Measurements from ENCODE around the gene TXNDC15.
A peak's percentile ranks its signal among the peaks of the same experiment; 100 is the strongest.
"Not testable (repeated sequence)": the region's sequence is repeated elsewhere in the genome, so short reads cannot be mapped to it uniquely, and the experiment has no call there.

Gene TXNDC15

GRCh38 chr5:134840811-134841210 lies 33.4 kb upstream of the TXNDC15 start:
- no peak for TF ChIP-seq CTCF (conservative IDR thresholded peaks at IDR 0.05; ENCODE audit: low read depth)
- no peak overlapping the region for H3K27ac ChIP-seq
- CTCF ChIA-PET, result interaction anchor here (0.6 kb wide), 1 partner anchor 18 kb away, joined by 4 read pairs; no protein-coding TSS in a partner anchor
- POLR2A ChIA-PET (ENCODE audit: low non-redundant PET), result interaction anchor here (0.6 kb wide), 1 partner anchor 32 kb away, joined by 4 read pairs; no protein-coding TSS in a partner anchor
- DNase-seq (ENCODE audit: low spot score), result no peak

GRCh38 chr5:134844252-134844651 lies 29.9 kb upstream of the TXNDC15 start:
- POLR2A ChIA-PET (ENCODE audit: low non-redundant PET), result interaction anchor here (0.8 kb wide), 1 partner anchor 61 kb away, joined by 4 read pairs; the partner anchor contains the start of gene PCBD2
- CTCF ChIA-PET, result interaction anchor here (0.5 kb wide), 1 partner anchor 59 kb away, joined by 3 read pairs; no protein-coding TSS in a partner anchor
- DNase-seq (ENCODE audit: low spot score), result no peak
- H3K27ac ChIP-seq, result peak overlapping the region; percentile 55; the same call in 1 of the 2 replicates
- TF ChIP-seq CTCF (conservative IDR thresholded peaks at IDR 0.05; ENCODE audit: low read depth), result no peak

GRCh38 chr5:134845335-134845851 lies 28.8 kb upstream of the TXNDC15 start:
- peak overlapping the region; percentile 93 for H3K27ac ChIP-seq
- ChIA-PET CTCF (interaction anchor here (0.6 kb wide), 4 partner anchors 14 to 1262 kb away, joined by 3 read pairs; no protein-coding TSS in a partner anchor), POLR2A (ENCODE audit: low non-redundant PET) (interaction anchor here (0.6 to 1.3 kb wide), 5 partner anchors 14 to 226 kb away, joined by 3 to 8 read pairs (median 5); partner anchors contain the start of genes PCBD2 and TXNDC15)
- TF ChIP-seq CTCF (conservative IDR thresholded peaks at IDR 0.05; ENCODE audit: low read depth), result no peak
- no peak for DNase-seq (ENCODE audit: low spot score)

GRCh38 chr5:134845852-134846640 lies 28.1 kb upstream of the TXNDC15 start, which contains the start of gene C5orf24:
Gene C5orf24, plus strand, starts transcription at chr5:134845968. Its CDS starts 8,933 bp downstream, at chr5:134854901.
- CTCF ChIA-PET, result interaction anchor here (0.6 kb wide), 3 partner anchors 15 to 1261 kb away, joined by 3 read pairs; no protein-coding TSS in a partner anchor
- H3K27ac ChIP-seq, result peak within 1 kb of the TSS; percentile 93
- no peak for TF ChIP-seq CTCF (conservative IDR thresholded peaks at IDR 0.05; ENCODE audit: low read depth)
- DNase-seq (ENCODE audit: low spot score), result peak; percentile 96
- POLR2A ChIA-PET (ENCODE audit: low non-redundant PET), result interaction anchor here (0.6 to 1.3 kb wide), 4 partner anchors 14 to 60 kb away, joined by 3 to 8 read pairs (median 6); partner anchors contain the start of genes PCBD2 and TXNDC15

DNA sequence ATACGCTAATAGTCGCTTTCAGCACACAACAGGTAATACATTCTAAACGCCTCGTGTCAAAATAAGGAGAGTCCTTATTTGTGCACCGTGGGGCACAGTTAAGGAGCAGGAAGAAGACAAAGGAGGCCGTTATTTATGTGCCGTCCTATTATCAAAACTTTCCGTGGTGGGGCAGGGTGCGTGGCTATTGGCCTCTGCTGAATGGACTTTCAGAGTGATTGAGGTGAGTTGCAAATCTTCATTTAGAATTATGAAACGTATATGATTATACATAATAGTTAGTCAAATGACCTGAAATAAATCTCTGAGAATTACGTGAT lies 27.6 kb upstream of the TXNDC15 start:
- DNase-seq (ENCODE audit: low spot score), result no peak
- ChIA-PET POLR2A (ENCODE audit: low non-redundant PET) (interaction anchor here (0.6 kb wide), 1 partner anchor 33 kb away, joined by 4 read pairs; no protein-coding TSS in a partner anchor), CTCF (interaction anchor here (0.6 to 1.0 kb wide), 2 partner anchors 47 to 58 kb away, joined by 3 to 7 read pairs; partner anchors contain the start of gene PCBD2)
- no peak for TF ChIP-seq CTCF (conservative IDR thresholded peaks at IDR 0.05; ENCODE audit: low read depth)
- peak overlapping the region; percentile 93 for H3K27ac ChIP-seq

- peak overlapping the region; percentile 75 for H3K27ac ChIP-seq
- ChIA-PET CTCF (interaction anchor here (0.6 to 1.2 kb wide), 2 partner anchors 15 to 52 kb away, joined by 4 to 6 read pairs; no protein-coding TSS in a partner anchor), POLR2A (ENCODE audit: low non-redundant PET) (interaction anchor here (0.6 kb wide), 1 partner anchor 18 kb away, joined by 10 read pairs; no protein-coding TSS in a partner anchor)
Observed at GRCh38 chr5:134849434-134849933, 24.7 kb upstream of the TXNDC15 start.

More at GRCh38 chr5:134849434-134849933, 24.7 kb upstream of the TXNDC15 start:
- DNase-seq (ENCODE audit: low spot score), result not testable (repeated sequence)

All from RWPE1 (cell line).